Osteoblast (primary cell): ENCODE measurements around the gene CNDP2. TPM values are rescaled to one million over a fixed set of nuclear protein-coding genes. Genes with fewer than 3 reads are reported as not detected.

Source experiments
- DNase-seq: peaks from one replicate; pipeline ENCODE4 v3.0.0; 2011; ENCODE audit warnings: low spot score, mixed read lengths; ENCODE audit not compliant: insufficient read length; ENCODE audit errors: missing footprints
- H2AFZ ChIP-seq: 2 replicates; pipeline ENCODE4 v1.6.0; 2011; ENCODE audit warnings: mild to moderate bottlenecking, low read length
- H3K27ac ChIP-seq: 2 replicates; pipeline ENCODE4 v1.5.1; 2011; ENCODE audit warnings: mild to moderate bottlenecking, low read depth, low read length, moderate library complexity
- H3K27me3 ChIP-seq: 2 replicates; pipeline ENCODE4 v1.6.0; 2012; ENCODE audit warnings: mild to moderate bottlenecking, control low read depth, inconsistent platforms, low read length, moderate library complexity; ENCODE audit not compliant: insufficient read depth
- H3K36me3 ChIP-seq: 2 replicates; pipeline ENCODE4 v1.5.1; 2011; ENCODE audit warnings: mild to moderate bottlenecking, low read length, control low read depth, moderate library complexity; ENCODE audit not compliant: insufficient read depth
- H3K4me1 ChIP-seq: 2 replicates; pipeline ENCODE4 v1.5.1; 2011; ENCODE audit warnings: mild to moderate bottlenecking, low read length, control low read depth, moderate library complexity; ENCODE audit not compliant: insufficient read depth
- H3K4me2 ChIP-seq: 2 replicates; pipeline ENCODE4 v1.6.0; 2011; ENCODE audit warnings: mild to moderate bottlenecking, low read length; ENCODE audit not compliant: insufficient read depth
- H3K4me3 ChIP-seq: fragments of 200-600 bp; sonication (generic); 3 replicates; pipeline ENCODE4 v1.5.1; 2012; ENCODE audit warnings: mild to moderate bottlenecking, low read length, inconsistent platforms; ENCODE audit not compliant: insufficient read depth
- H3K79me2 ChIP-seq: 2 replicates; pipeline ENCODE4 v1.6.0; 2012; ENCODE audit warnings: mild to moderate bottlenecking, low read length, control low read depth, inconsistent platforms; ENCODE audit not compliant: insufficient read depth
- H3K9me3 ChIP-seq: 2 replicates; pipeline ENCODE4 v1.5.1; 2011; ENCODE audit warnings: low read depth, low read length, control low read depth
- H4K20me1 ChIP-seq: 2 replicates; pipeline ENCODE4 v1.6.0; 2012; ENCODE audit warnings: mild to moderate bottlenecking, low read length, control low read depth; ENCODE audit not compliant: insufficient read depth
- CTCF ChIP-seq: IDR thresholded peaks from 2 replicates; pipeline ENCODE4 v1.5.1; 2011; ENCODE audit warnings: mild to moderate bottlenecking, low read depth, low read length, moderate library complexity; ENCODE audit errors: extremely low read depth
- total RNA-seq: library from RNA; depleted of rRNA; stranded (reverse); fragments of >200 nt; gene quantifications from 2 replicates; pipeline ENCODE4 v1.2.3, GENCODE V29; 2012

Gene CNDP2
- total RNA-seq, 1 donor = 25.3 TPM

- Histone ChIP-seq H4K20me1 (no peaks in the 10 kb centered on the region), H3K27ac (no peak overlapping the region), H3K9me3 (no peaks in the 10 kb centered on the region), H3K4me1 (no peaks in the 10 kb centered on the region), H3K4me2 (no peak overlapping the region), H3K4me3 (no peak overlapping the region), H3K79me2 (no peaks in the 10 kb centered on the region), H2AFZ (no peak overlapping the region), H3K27me3 (peaks cover 3% of the 10 kb centered on the region), H3K36me3 (no peaks in the 10 kb centered on the region)
- DNase-seq = no peak
- TF ChIP-seq CTCF = no peak
These were observed 44.7 kb downstream of the CNDP2 start for GRCh38 chr18:74540652-74541421.

- Histone ChIP-seq H3K4me1 (peaks cover under 1% of the 10 kb centered on the region), H3K36me3 (no peaks in the 10 kb centered on the region), H3K4me3 (no peak overlapping the region), H3K79me2 (no peaks in the 10 kb centered on the region), H2AFZ (no peak overlapping the region), H3K27ac (no peak overlapping the region), H3K27me3 (peaks cover 3% of the 10 kb centered on the region), H4K20me1 (no peaks in the 10 kb centered on the region), H3K9me3 (no peaks in the 10 kb centered on the region), H3K4me2 (no peak overlapping the region)
- no peak for DNase-seq
- no peak for TF ChIP-seq CTCF
These were observed 45.8 kb downstream of the CNDP2 start for GRCh38 chr18:74541703-74542555.

- no peak for DNase-seq
- H4K20me1 ChIP-seq = no peaks in the 10 kb centered on the region
- H3K79me2 ChIP-seq = no peaks in the 10 kb centered on the region
- H3K9me3 ChIP-seq = no peaks in the 10 kb centered on the region
- no peak overlapping the region for H2AFZ ChIP-seq
- H3K4me2 ChIP-seq = no peak overlapping the region
- H3K4me1 ChIP-seq = peaks cover 6% of the 10 kb centered on the region
- no peak for TF ChIP-seq CTCF
- H3K27me3 ChIP-seq = peaks cover 3% of the 10 kb centered on the region
- H3K4me3 ChIP-seq = no peak overlapping the region
- no peak overlapping the region for H3K27ac ChIP-seq
- H3K36me3 ChIP-seq = no peaks in the 10 kb centered on the region
These were observed 48.7 kb downstream of the CNDP2 start for GRCh38 chr18:74544898-74545297.

- Histone ChIP-seq H3K9me3 (no peaks in the 10 kb centered on the region), H4K20me1 (no peaks in the 10 kb centered on the region), H3K79me2 (no peaks in the 10 kb centered on the region), H3K4me3 (no peak overlapping the region), H2AFZ (no peak overlapping the region), H3K4me1 (peaks cover 6% of the 10 kb centered on the region), H3K27ac (no peak overlapping the region), H3K36me3 (no peaks in the 10 kb centered on the region), H3K4me2 (no peak overlapping the region), H3K27me3 (peaks cover 3% of the 10 kb centered on the region)
- TF ChIP-seq CTCF = no peak
- no peak for DNase-seq
These were observed 49.8 kb downstream of the CNDP2 start for GRCh38 chr18:74546007-74546406.
